ENCODE data around the gene IL17F.
A peak's percentile ranks its signal among the peaks of the same experiment; 100 is the strongest.

The IL17F gene

GRCh38 chr6:52244400-52244799 lies at the start of gene IL17F:
Gene IL17F, minus strand, starts transcription at chr6:52244500. Its CDS starts 71 bp downstream, at chr6:52244429.
- no peak for DNase-seq (ENCODE audit: low read depth in 4 of 4, low spot score in 1 of 4)

- no peak for DNase-seq (ENCODE audit: low read depth in 4 of 4, low spot score in 1 of 4)
These were observed 48.8 kb upstream of the IL17F start for GRCh38 chr6:52293067-52293466.

DNA sequence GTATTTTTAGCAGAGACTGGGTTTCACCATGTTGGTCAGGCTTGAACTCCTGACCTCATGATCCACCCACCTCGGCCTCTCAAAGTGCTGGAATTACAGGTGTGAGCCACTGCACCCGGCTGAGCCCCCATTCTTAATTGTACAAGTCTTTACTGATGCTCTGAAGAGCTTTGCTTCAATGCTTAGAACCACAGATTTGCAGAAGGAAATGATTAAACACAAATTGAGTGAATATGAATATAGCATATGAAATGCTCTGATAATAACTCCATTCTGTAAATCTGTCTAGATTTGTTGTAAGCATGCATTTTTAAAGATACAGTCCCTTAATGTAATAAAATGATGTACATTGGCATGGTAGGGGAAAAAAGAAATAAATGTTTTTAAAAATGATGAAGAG lies 44.5 kb upstream of the IL17F start:
- no peak for DNase-seq (ENCODE audit: low read depth in 4 of 4, low spot score in 1 of 4)

GRCh38 chr6:52288216-52288615 lies 43.9 kb upstream of the IL17F start:
- no peak for DNase-seq (ENCODE audit: low read depth in 4 of 4, low spot score in 1 of 4)

GRCh38 chr6:52286798-52287432 lies 42.6 kb upstream of the IL17F start:
- DNase-seq (ENCODE audit: low read depth in 4 of 4, low spot score in 1 of 4) = peak; percentile 33 to 57 (median 44)

- no peak for DNase-seq (ENCODE audit: low read depth in 4 of 4, low spot score in 1 of 4)
These were observed 41.1 kb upstream of the IL17F start for GRCh38 chr6:52285177-52286068.

GRCh38 chr6:52284460-52285176 lies 40.3 kb upstream of the IL17F start, which contains the start of gene MCM3:
Gene MCM3, minus strand, starts transcription at chr6:52284742. Its CDS starts 68 bp downstream, at chr6:52284674.
- DNase-seq (ENCODE audit: low read depth in 4 of 4, low spot score in 1 of 4) = peak; percentile 75 to 91 (median 84)

DNA sequence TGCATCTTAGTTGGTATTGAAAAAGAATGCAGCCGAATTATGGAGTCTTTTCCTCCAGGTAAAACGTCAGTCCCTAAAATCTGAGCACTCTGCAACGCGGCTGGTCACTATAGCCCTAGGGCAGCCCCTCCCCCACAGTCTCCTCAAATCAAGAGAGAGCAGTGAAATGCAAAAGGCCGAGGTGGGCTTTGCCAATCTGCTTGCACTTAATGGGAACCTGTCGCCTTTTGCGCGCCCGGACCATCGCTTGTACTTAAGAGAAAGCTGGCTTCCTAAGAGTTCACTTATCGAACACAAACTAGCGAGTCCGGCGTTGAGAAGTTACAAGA lies 39.8 kb upstream of the IL17F start:
- DNase-seq (ENCODE audit: low read depth in 4 of 4, low spot score in 1 of 4) = peak; percentile 19 to 61 (median 28)

GRCh38 chr6:52283111-52283510 lies 38.8 kb upstream of the IL17F start:
- DNase-seq (ENCODE audit: low read depth in 4 of 4, low spot score in 1 of 4) = no peak

- no peak for DNase-seq (ENCODE audit: low read depth in 4 of 4, low spot score in 1 of 4)
These were observed 31.8 kb upstream of the IL17F start for GRCh38 chr6:52276130-52276529.

GRCh38 chr6:52271852-52272460 lies 27.7 kb upstream of the IL17F start:
- no peak for DNase-seq (ENCODE audit: low read depth in 4 of 4, low spot score in 1 of 4)

DNA sequence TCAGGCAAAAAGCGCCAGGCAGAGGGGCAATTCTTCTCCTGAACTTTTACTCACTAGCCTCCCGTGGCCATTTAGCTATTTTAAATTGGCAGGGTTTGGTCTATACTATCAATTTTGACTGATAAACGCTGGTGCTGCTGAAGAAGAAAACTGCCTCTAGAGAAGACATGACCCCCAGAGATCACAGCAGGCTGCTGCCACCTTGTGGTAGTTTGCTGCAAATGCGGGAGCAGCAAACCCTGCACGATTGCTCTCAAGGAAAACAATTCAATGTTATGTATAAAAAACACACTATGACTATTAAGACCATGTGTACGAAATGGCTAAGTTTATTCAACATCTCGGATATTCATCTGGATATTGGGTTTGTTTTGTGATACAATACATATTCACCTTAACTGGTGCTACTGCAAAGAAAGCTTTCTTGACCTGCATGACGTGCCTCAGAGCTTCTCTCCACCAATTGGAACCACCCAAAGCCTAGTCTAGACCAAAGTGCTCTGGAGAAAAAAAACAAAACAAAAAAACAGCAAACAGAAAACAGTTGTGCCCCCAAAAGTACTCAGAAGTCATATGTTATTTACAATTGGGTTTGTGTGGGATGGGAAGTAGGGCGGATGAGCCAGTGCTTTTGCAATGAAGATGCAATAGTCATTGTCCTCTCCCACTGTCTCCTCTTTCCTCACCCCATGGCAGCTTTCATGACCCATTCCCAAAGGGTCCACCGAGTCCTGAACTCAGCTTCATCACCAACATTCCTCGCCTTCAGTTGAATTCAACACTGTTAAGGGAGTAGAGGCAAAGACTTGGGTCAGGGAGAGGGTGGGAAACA lies 19.6 kb upstream of the IL17F start:
- peak; percentile 39 to 49 (median 44) for DNase-seq (ENCODE audit: low read depth in 4 of 4, low spot score in 1 of 4)

GRCh38 chr6:52262620-52263344 lies 18.5 kb upstream of the IL17F start:
- DNase-seq (ENCODE audit: low read depth in 4 of 4, low spot score in 1 of 4) = no peak

GRCh38 chr6:52261229-52261628 lies 16.9 kb upstream of the IL17F start:
- no peak for DNase-seq (ENCODE audit: low read depth in 4 of 4, low spot score in 1 of 4)

- no peak for DNase-seq (ENCODE audit: low read depth in 4 of 4, low spot score in 1 of 4)
These were observed 16.3 kb upstream of the IL17F start for GRCh38 chr6:52260634-52261033.

DNA sequence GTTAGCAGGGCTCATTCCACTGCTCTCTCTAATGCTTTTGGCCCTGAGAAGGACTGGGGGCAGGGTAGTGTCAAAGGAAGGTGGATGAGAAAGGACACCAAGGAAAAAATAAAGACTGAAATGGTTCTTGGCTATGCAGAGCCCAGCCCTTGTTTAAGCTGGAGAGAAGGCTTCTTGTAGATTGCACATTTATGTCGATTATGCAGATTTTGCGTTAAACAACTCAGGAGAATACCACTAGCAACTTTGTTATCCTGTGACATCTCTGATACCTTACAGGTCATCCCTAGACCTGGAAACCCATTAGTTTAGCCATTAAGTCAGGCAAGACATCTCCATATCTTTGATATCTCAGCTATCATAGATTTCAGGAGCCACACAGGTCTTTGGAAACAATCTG lies 11.1 kb upstream of the IL17F start:
- DNase-seq (ENCODE audit: low read depth in 4 of 4, low spot score in 1 of 4) = no peak

GRCh38 chr6:52254731-52255378 lies 10.6 kb upstream of the IL17F start:
- no peak for DNase-seq (ENCODE audit: low read depth in 4 of 4, low spot score in 1 of 4)

GRCh38 chr6:52253494-52253893 lies 9.2 kb upstream of the IL17F start:
- DNase-seq (ENCODE audit: low read depth in 4 of 4, low spot score in 1 of 4) = peak in 1 of 4 experiments; percentile 51

GRCh38 chr6:52251113-52251512 lies 6.8 kb upstream of the IL17F start:
- DNase-seq (ENCODE audit: low read depth in 4 of 4, low spot score in 1 of 4) = no peak
